ENCODE results near the gene BOK. TPM values are rescaled to one million over a fixed set of nuclear protein-coding genes. Genes with fewer than 3 reads are reported as not detected.

BOK gene
- total RNA-seq, 1 experiment from 2014 or later, result 33.9 TPM

GRCh38 chr2:241599615-241600014 is 41.1 kb downstream of the BOK start:
- Mint-ChIP-seq H3K36me3 (ENCODE audit: insufficient read depth in 1 of 3, low read depth in 3 of 3) (peaks cover 22 to 58% (median 56%) of the 10 kb centered on the region in 3 experiments; a peak in 6 of 7 replicates), H3K9me3 (no peaks in the 10 kb centered on the region), H3K27me3 (ENCODE audit: low read depth) (no peaks in the 10 kb centered on the region), H3K27ac (no peak overlapping the region), H3K4me1 (0 out of 4 replicates have a peak, but pooled peaks cover 0 to 2% of the 10 kb centered on the region in 2 experiments), H3K4me3 (no peak overlapping the region)
- Histone ChIP-seq H4K20me1 (ENCODE audit: control insufficient read depth, insufficient read depth, insufficient read length) (no peaks in the 10 kb centered on the region), H3K79me2 (ENCODE audit: insufficient read depth, low read length) (no peaks in the 10 kb centered on the region), H3K27ac (ENCODE audit: insufficient read length, low read depth, low read length) (no peak overlapping the region), H2BK5ac (ENCODE audit: insufficient read length, low read length) (no peak overlapping the region), H3K4me1 (ENCODE audit: insufficient read depth, low read length) (no peaks in the 10 kb centered on the region), H3K9ac (ENCODE audit: extremely low read depth, insufficient read length, low read length) (no peak overlapping the region), H2BK20ac (ENCODE audit: low read depth, low read length, poor library complexity, severe bottlenecking) (no peak overlapping the region), H3K79me1 (ENCODE audit: insufficient read depth, low read depth, low read length, poor library complexity, severe bottlenecking) (no peaks in the 10 kb centered on the region), H2AK5ac (ENCODE audit: insufficient read length, low read length) (no peak overlapping the region), H3K18ac (ENCODE audit: insufficient read length, low read depth, low read length) (no peak overlapping the region), H4K91ac (ENCODE audit: insufficient read length, low read depth, low read length) (no peak overlapping the region), H3K56ac (ENCODE audit: insufficient read length, low read depth, low read length) (no peak overlapping the region), H3K9me3 (ENCODE audit: control insufficient read depth, low read depth, low read length) (no peaks in the 10 kb centered on the region), H3K23me2 (ENCODE audit: insufficient read length, low read depth, low read length, poor library complexity, severe bottlenecking) (no peaks in the 10 kb centered on the region), H2BK12ac (ENCODE audit: insufficient read length, low read depth, low read length) (no peak overlapping the region), H3K14ac (ENCODE audit: insufficient read depth, low read length) (no peak overlapping the region), H2BK120ac (ENCODE audit: low read depth, low read length, poor library complexity, severe bottlenecking) (no peak overlapping the region), H3K23ac (ENCODE audit: insufficient read length, low read depth, low read length) (no peak overlapping the region), H2BK15ac (ENCODE audit: low read depth, low read length) (no peak overlapping the region), H3K4me2 (ENCODE audit: insufficient read depth, insufficient read length, low read length) (no peak overlapping the region), H2AFZ (ENCODE audit: low read length) (no peak overlapping the region), H3T11ph (ENCODE audit: low read length) (no peak overlapping the region), H4K8ac (replicated peaks; ENCODE audit: insufficient read length, low read depth, low read length) (no peak overlapping the region), H4K5ac (ENCODE audit: insufficient read length, low read depth, low read length) (no peak overlapping the region), H3K4ac (ENCODE audit: low read depth, low read length) (no peak overlapping the region), H3K27me3 (ENCODE audit: insufficient read depth, low read length) (no peaks in the 10 kb centered on the region)
- no peak for TF ChIP-seq CTCF (conservative IDR thresholded peaks at IDR 0.05)
- no peak for DNase-seq
- no CpG with 5 or more reads among the region's 6 CpGs for WGBS (ENCODE audit: extremely low coverage, insufficient read length, low lambda C conversion rate)
